Endothelial cell (in vitro differentiated cells): ENCODE results near the gene APOBEC3C. TPM values are rescaled to one million over a fixed set of nuclear protein-coding genes. Genes with fewer than 3 reads are reported as not detected.

Experiments
- DNase-seq: peaks from one replicate; pipeline ENCODE4 v3.0.0; 2021; ENCODE audit warnings: low spot score
- H3K27ac Mint-ChIP-seq: one replicate; pipeline ENCODE4 v1.8.0; 2021; ENCODE audit warnings: mixed read lengths, inconsistent platforms; ENCODE audit not compliant: unreplicated experiment
- H3K27me3 Mint-ChIP-seq: one replicate; pipeline ENCODE4 v1.8.0; 2021; ENCODE audit warnings: mild to moderate bottlenecking, moderate library complexity, mixed read lengths, inconsistent platforms; ENCODE audit not compliant: unreplicated experiment
- H3K36me3 Mint-ChIP-seq: one replicate; pipeline ENCODE4 v1.8.0; 2021; ENCODE audit warnings: mild to moderate bottlenecking, low read depth, mixed read lengths, inconsistent platforms; ENCODE audit not compliant: unreplicated experiment
- H3K4me1 Mint-ChIP-seq: one replicate; pipeline ENCODE4 v1.8.0; 2021; ENCODE audit warnings: mild to moderate bottlenecking, mixed read lengths, inconsistent platforms; ENCODE audit not compliant: unreplicated experiment
- H3K4me3 Mint-ChIP-seq: one replicate; pipeline ENCODE4 v1.8.0; 2021; ENCODE audit warnings: mild to moderate bottlenecking, mixed read lengths, inconsistent platforms; ENCODE audit not compliant: unreplicated experiment
- H3K9me3 Mint-ChIP-seq: one replicate; pipeline ENCODE4 v1.8.0; 2021; ENCODE audit warnings: mixed read lengths, inconsistent platforms; ENCODE audit not compliant: unreplicated experiment
- total RNA-seq: library from RNA; stranded (reverse); fragmentation: NEBNext Ultra II Directional; extraction: Animal tissue kit (Norgen Biotek cat#: 25700); gene quantifications from one replicate; pipeline ENCODE4 v1.2.1, GENCODE V29; 2021; ENCODE audit not compliant: unreplicated experiment
- TF ChIP-seq, protein P1 (sequence below): fragments of 200-600 bp; sonication (generic); IDR thresholded peaks from one replicate; pipeline ENCODE4 v1.5.0; 2021; ENCODE audit warnings: antibody characterized with exemption; ENCODE audit not compliant: unreplicated experiment

APOBEC3C gene
- total RNA-seq, 1 donor from 2014 or later = 10.9 TPM

- Mint-ChIP-seq H3K4me1 (peaks cover 3% of the 10 kb centered on the region), H3K27me3 (peaks cover 8% of the 10 kb centered on the region), H3K4me3 (no peak overlapping the region), H3K27ac (no peak overlapping the region), H3K36me3 (no peaks in the 10 kb centered on the region), H3K9me3 (no peaks in the 10 kb centered on the region)
- no peak for DNase-seq
- TF ChIP-seq, protein P1, sequence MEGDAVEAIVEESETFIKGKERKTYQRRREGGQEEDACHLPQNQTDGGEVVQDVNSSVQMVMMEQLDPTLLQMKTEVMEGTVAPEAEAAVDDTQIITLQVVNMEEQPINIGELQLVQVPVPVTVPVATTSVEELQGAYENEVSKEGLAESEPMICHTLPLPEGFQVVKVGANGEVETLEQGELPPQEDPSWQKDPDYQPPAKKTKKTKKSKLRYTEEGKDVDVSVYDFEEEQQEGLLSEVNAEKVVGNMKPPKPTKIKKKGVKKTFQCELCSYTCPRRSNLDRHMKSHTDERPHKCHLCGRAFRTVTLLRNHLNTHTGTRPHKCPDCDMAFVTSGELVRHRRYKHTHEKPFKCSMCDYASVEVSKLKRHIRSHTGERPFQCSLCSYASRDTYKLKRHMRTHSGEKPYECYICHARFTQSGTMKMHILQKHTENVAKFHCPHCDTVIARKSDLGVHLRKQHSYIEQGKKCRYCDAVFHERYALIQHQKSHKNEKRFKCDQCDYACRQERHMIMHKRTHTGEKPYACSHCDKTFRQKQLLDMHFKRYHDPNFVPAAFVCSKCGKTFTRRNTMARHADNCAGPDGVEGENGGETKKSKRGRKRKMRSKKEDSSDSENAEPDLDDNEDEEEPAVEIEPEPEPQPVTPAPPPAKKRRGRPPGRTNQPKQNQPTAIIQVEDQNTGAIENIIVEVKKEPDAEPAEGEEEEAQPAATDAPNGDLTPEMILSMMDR = no peak
Observed at GRCh38 chr22:38971202-38971601, 42.9 kb upstream of the APOBEC3C start.

- H3K9me3 Mint-ChIP-seq = no peaks in the 10 kb centered on the region
- H3K4me3 Mint-ChIP-seq = no peak overlapping the region
Observed at GRCh38 chr22:38971791-38972190, 42.3 kb upstream of the APOBEC3C start.

DNA sequence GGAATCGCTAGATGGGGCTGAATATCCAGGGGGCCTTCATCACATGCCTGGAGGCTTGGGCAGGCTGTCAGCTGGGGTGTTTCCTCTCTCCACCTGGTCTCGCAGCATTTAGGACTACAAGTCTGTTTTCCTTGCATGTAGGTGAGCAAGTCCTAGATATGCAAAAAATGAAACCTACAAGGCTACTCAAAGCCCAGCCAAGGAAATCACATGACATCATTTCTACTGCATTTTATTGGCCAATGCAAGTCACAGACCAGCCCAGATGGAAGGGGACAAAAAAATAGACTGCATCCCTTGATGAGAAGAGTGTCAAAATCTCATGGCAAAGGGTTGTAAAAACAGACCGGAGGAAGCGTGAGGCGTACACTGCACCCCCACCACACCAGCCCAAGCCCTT, 41.5 kb upstream of the APOBEC3C start:
- H3K27ac Mint-ChIP-seq = no peak overlapping the region
- peaks cover 3% of the 10 kb centered on the region for H3K4me1 Mint-ChIP-seq
- no peaks in the 10 kb centered on the region for H3K36me3 Mint-ChIP-seq
- TF ChIP-seq, protein P1 = no peak
- no peaks in the 10 kb centered on the region for H3K9me3 Mint-ChIP-seq
- H3K4me3 Mint-ChIP-seq = no peak overlapping the region
- H3K27me3 Mint-ChIP-seq = peaks cover 8% of the 10 kb centered on the region
- no peak for DNase-seq

More at GRCh38 chr22:38971791-38972190, 42.3 kb upstream of the APOBEC3C start:
- Mint-ChIP-seq H3K4me1 (peaks cover 3% of the 10 kb centered on the region), H3K27me3 (peaks cover 8% of the 10 kb centered on the region), H3K27ac (no peak overlapping the region), H3K36me3 (no peaks in the 10 kb centered on the region)
- TF ChIP-seq, protein P1 = no peak
- DNase-seq = no peak

DNA sequence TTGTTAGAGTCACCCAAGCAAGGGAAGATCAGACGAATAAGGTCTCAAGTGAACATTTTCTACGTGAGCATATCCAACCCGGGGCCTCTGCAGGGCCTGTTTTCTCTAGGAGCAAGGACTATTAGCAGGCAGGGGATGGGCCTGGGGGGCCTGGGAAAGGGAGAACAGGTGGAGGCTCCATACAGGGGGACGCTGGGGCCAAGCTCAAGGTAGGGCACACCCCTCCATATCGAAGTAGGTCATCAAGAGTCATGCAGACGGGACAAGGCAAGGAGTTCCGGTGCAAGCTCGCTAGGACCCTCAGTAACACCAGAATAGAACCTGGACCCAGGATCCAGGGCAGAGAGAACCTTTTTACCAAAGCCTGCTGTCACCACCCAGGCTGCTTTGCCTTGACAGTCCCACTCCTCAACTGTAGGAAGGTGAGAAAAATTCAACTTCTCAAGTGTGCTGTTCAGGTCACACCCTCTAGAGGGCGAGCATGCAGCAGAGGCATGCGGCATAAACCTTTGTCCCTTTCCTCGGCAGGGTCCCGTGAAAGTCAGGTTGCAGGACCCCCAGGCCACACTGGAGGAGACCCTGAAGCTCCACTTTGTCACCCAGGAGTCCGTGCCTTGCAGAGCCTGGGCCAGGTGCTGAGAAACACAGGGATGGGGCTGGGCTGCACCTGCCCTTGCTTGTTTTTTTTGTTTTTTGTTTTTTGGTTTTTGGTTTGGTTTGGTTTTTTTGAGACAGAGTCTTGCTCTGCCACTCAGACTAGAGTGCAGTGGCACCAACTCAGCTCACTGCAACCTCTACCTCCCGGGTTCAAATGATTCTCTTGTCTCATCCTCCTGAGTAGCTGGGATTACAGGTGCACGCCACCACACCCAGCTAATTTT, 40.5 kb upstream of the APOBEC3C start:
- H3K4me3 Mint-ChIP-seq = no peak overlapping the region
- H3K27ac Mint-ChIP-seq = no peak overlapping the region
- TF ChIP-seq, protein P1 = peak; percentile 92
- no peaks in the 10 kb centered on the region for H3K9me3 Mint-ChIP-seq
- H3K36me3 Mint-ChIP-seq = no peaks in the 10 kb centered on the region
- peaks cover 3% of the 10 kb centered on the region for H3K4me1 Mint-ChIP-seq
- peaks cover 8% of the 10 kb centered on the region for H3K27me3 Mint-ChIP-seq
- DNase-seq = peak; percentile 67

DNA sequence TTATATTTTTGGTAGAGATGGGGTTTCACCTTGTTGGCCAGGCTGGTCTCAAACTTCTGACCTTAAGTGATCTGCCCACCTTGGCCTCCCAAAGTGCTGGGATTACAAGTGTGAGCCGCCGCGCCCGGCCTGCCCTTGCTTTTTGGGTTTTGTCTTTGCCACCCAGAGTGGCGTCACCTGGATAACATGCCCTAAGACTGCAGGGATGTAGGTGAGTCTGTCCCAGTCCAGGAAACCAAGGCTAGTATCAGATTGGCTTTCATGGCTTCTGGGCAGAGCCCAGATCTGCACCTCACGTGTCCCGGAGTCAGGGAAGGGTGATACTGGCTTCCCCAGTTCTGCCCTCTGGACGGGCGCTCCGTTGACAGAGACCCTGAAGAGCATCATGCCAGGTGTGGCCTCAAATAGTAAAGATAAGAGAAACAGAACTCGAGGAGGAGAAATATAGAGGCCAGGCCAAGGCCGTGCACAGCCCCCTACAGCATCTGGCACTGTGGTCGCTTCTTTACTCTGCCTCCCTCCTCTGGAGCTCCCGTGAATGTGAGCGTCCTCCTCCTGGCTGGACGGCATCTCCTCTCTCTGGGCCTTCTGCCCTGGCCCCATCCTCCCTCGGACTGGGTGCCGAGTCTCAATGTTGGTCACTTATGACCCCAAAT, 39.8 kb upstream of the APOBEC3C start:
- H3K27ac Mint-ChIP-seq = no peak overlapping the region
- no peaks in the 10 kb centered on the region for H3K9me3 Mint-ChIP-seq
- DNase-seq = no peak
- no peaks in the 10 kb centered on the region for H3K4me1 Mint-ChIP-seq
- no peaks in the 10 kb centered on the region for H3K36me3 Mint-ChIP-seq
- peaks cover 8% of the 10 kb centered on the region for H3K27me3 Mint-ChIP-seq
- TF ChIP-seq, protein P1 = no peak
- no peak overlapping the region for H3K4me3 Mint-ChIP-seq
